Testis (tissue), 2 donors: Measurements from ENCODE around the gene QSOX1.

Experiments
- CTCF ChIP-seq, 3 experiments: fragments of 450-650 bp in 2 of 3; fragments of 200-600 bp in 1 of 3; sonication (generic) in 1 of 3; IDR thresholded peaks; one replicate each; pipeline ENCODE4 v1.5.1; 2016 to 2019; ENCODE audit warnings: antibody characterized with exemption in 3 of 3, mild to moderate bottlenecking in 2 of 3, moderate library complexity in 1 of 3
- POLR2A ChIP-seq: fragments of 450-650 bp; IDR thresholded peaks from one replicate; pipeline ENCODE4 v1.6.1; 2017; ENCODE audit warnings: antibody characterized with exemption, mild to moderate bottlenecking, moderate library complexity

- TF ChIP-seq POLR2A (no peak), CTCF (IDR thresholded peaks at IDR 0.05) (no peak)
These were observed 83.3 kb downstream of the QSOX1 start for GRCh38 chr1:180237869-180238476.
